ENCODE measurements around the gene PDGFA. TPM values are rescaled to one million over a fixed set of nuclear protein-coding genes. Genes with fewer than 3 reads are reported as not detected.

PDGFA gene
- total RNA-seq, 4 donors from 2014 or later, result 60.2 to 123 (median 104) TPM

DNA sequence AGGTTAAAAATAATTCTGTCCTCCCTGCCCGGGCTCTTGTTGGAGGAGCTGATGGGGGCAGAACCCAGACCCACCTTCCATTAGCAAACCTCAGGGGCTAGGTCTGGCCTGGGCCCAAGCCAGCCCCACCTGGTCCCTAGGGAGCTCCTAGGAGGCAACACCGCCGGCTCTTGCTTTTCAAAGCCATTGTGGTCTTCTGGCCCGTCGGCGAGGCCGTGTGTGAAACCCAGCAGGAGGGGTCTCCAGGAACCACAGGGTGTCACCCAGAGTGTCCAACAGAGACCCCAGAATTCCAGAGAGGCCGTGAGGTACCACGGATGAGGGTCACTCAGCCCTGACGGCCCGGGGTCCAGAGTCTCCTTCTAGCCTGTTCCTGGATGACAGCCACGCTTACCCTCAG is 16.6 kb upstream of the PDGFA start:
- WGBS, 2 donors (ENCODE audit: low coverage in 1 of 2), result 94% methylated on average over 12 of the region's 12 CpGs; no CpG with 5 or more reads in 1 of the 2 donors
- H3K4me1 ChIP-seq, result peaks cover 17 to 28% (median 24%) of the 10 kb centered on the region in 4 donors
- no peak for TF ChIP-seq POLR2AphosphoS5 (IDR thresholded peaks at IDR 0.05)
- no peak for TF ChIP-seq CTCF (IDR thresholded peaks at IDR 0.05)
- TF ChIP-seq POLR2A (IDR thresholded peaks at IDR 0.05), result no peak
- no peak for TF ChIP-seq EP300 (IDR thresholded peaks at IDR 0.05; ENCODE audit: low read depth)

DNA sequence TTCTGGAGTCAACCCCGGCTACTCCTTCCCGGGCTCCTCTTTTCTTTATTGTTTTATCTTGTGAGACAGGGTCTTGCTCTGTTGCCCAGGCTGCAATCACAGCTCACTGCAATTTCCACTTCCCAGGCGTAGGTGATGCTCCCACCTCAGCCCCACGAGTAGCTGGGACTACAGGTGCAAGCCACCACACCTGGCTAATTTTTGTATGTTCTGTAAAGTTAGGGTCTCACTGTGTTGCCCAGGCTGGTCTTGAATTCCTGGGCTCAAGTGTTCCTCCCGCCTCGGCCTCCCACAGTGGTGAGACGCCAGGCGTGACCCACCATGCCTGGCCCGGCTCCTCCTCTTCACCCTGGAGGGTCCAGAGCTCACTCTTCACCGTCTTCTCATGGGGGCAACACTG is 15.3 kb upstream of the PDGFA start:
- Histone ChIP-seq H3K36me3 (no peaks in the 10 kb centered on the region), H3K27ac (no peak overlapping the region), H3K27me3 (peaks cover 18% of the 10 kb centered on the region), H3K4me1 (peaks cover 15 to 27% (median 23%) of the 10 kb centered on the region in 4 donors), H3K4me3 (no peak overlapping the region), H3K9me3 (no peaks in the 10 kb centered on the region)
- in situ Hi-C loops (cut with MboI; ENCODE audit: low pct_ligation_motif_present in 1 of 4, low pct_unique_long_range_greater_than_20kb in 1 of 4, low sequenced_read_pairs in 3 of 4), result no loop called here
- intact Hi-C loops (cut with DNase I; ENCODE audit: low total_unique reads), result no loop called here
- WGBS, 2 donors (ENCODE audit: low coverage in 1 of 2), result 94 to 100% methylated on average over 4 to 10 of the region's 10 CpGs
- TF ChIP-seq POLR2A (IDR thresholded peaks at IDR 0.05) (no peak), POLR2AphosphoS5 (IDR thresholded peaks at IDR 0.05) (no peak), CTCF (IDR thresholded peaks at IDR 0.05) (no peak), EP300 (IDR thresholded peaks at IDR 0.05; ENCODE audit: low read depth) (no peak)
- DNase-seq, result no peak

More for the DNA sequence above, 16.6 kb upstream of the PDGFA start:
- H3K27ac ChIP-seq, result no peak overlapping the region
- no peaks in the 10 kb centered on the region for H3K36me3 ChIP-seq
- in situ Hi-C loops (cut with MboI; ENCODE audit: low pct_ligation_motif_present in 1 of 4, low pct_unique_long_range_greater_than_20kb in 1 of 4, low sequenced_read_pairs in 3 of 4) (no loop called here), intact Hi-C loops (cut with DNase I; ENCODE audit: low total_unique reads) (no loop called here)
- DNase-seq, result no peak
- no peak overlapping the region for H3K4me3 ChIP-seq
- peaks cover 6% of the 10 kb centered on the region for H3K27me3 ChIP-seq
- no peaks in the 10 kb centered on the region for H3K9me3 ChIP-seq

- Histone ChIP-seq H3K4me1 (peaks cover 11 to 24% (median 20%) of the 10 kb centered on the region in 4 donors), H3K4me3 (no peak overlapping the region), H3K27me3 (peaks cover 24% of the 10 kb centered on the region), H3K27ac (no peak overlapping the region), H3K9me3 (no peaks in the 10 kb centered on the region), H3K36me3 (no peaks in the 10 kb centered on the region)
- intact Hi-C loops (cut with DNase I; ENCODE audit: low total_unique reads), result no loop called here
- no peak for DNase-seq
- no peak for TF ChIP-seq CTCF (IDR thresholded peaks at IDR 0.05)
- TF ChIP-seq EP300 (IDR thresholded peaks at IDR 0.05; ENCODE audit: low read depth), result no peak
- TF ChIP-seq POLR2A (IDR thresholded peaks at IDR 0.05), result no peak
- no peak for TF ChIP-seq POLR2AphosphoS5 (IDR thresholded peaks at IDR 0.05)
- WGBS, 2 donors (ENCODE audit: low coverage in 1 of 2), result 91% methylated on average over 8 of the region's 8 CpGs; no CpG with 5 or more reads in 1 of the 2 donors
- in situ Hi-C loops (cut with MboI; ENCODE audit: low pct_ligation_motif_present in 1 of 4, low pct_unique_long_range_greater_than_20kb in 1 of 4, low sequenced_read_pairs in 3 of 4), result no loop called here
These were observed 14.4 kb upstream of the PDGFA start for GRCh38 chr7:534075-534474.

GRCh38 chr7:533266-533665 is 13.6 kb upstream of the PDGFA start:
- no peak overlapping the region for H3K4me3 ChIP-seq
- no peaks in the 10 kb centered on the region for H3K9me3 ChIP-seq
- peaks cover 5 to 16% (median 11%) of the 10 kb centered on the region in 4 donors for H3K4me1 ChIP-seq
- H3K27me3 ChIP-seq, result peaks cover 24% of the 10 kb centered on the region
- intact Hi-C loops (cut with DNase I; ENCODE audit: low total_unique reads) (no loop called here), in situ Hi-C loops (cut with MboI; ENCODE audit: low pct_ligation_motif_present in 1 of 4, low pct_unique_long_range_greater_than_20kb in 1 of 4, low sequenced_read_pairs in 3 of 4) (no loop called here)
- no peak overlapping the region for H3K27ac ChIP-seq
- 71% methylated on average over 15 of the region's 17 CpGs; no CpG with 5 or more reads in 1 of the 2 donors for WGBS, 2 donors (ENCODE audit: low coverage in 1 of 2)
- H3K36me3 ChIP-seq, result no peaks in the 10 kb centered on the region
- DNase-seq, result no peak
- TF ChIP-seq CTCF (IDR thresholded peaks at IDR 0.05) (no peak), POLR2AphosphoS5 (IDR thresholded peaks at IDR 0.05) (no peak), POLR2A (IDR thresholded peaks at IDR 0.05) (no peak), EP300 (IDR thresholded peaks at IDR 0.05; ENCODE audit: low read depth) (no peak)
